ENCODE data around the gene XAGE1B.

DNA sequence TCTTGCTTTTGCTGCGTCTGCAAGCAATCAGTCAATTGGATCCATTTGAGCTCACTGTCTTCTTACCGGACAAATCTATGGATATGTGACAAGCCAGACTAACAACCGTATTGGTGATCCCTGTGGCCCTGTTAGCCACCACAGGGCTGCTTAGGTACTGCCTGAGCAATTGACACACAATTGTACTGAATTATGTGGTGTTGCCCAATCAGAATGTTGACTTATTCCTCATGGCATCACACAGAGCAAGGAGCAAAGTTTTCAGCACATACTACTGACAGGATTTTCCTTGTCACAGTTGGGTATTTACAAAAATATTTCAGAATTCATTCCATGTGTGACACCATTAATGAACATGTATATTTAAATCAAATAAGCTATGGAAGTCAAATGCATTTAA lies 41.3 kb upstream of the XAGE1B start:
- TF ChIP-seq, protein P1, sequence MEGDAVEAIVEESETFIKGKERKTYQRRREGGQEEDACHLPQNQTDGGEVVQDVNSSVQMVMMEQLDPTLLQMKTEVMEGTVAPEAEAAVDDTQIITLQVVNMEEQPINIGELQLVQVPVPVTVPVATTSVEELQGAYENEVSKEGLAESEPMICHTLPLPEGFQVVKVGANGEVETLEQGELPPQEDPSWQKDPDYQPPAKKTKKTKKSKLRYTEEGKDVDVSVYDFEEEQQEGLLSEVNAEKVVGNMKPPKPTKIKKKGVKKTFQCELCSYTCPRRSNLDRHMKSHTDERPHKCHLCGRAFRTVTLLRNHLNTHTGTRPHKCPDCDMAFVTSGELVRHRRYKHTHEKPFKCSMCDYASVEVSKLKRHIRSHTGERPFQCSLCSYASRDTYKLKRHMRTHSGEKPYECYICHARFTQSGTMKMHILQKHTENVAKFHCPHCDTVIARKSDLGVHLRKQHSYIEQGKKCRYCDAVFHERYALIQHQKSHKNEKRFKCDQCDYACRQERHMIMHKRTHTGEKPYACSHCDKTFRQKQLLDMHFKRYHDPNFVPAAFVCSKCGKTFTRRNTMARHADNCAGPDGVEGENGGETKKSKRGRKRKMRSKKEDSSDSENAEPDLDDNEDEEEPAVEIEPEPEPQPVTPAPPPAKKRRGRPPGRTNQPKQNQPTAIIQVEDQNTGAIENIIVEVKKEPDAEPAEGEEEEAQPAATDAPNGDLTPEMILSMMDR (IDR thresholded peaks at IDR 0.05) = no peak
- TF ChIP-seq POLR2AphosphoS5 (IDR thresholded peaks at IDR 0.05; ENCODE audit: low read depth, low read length) (no peak), TCF7L2 (IDR thresholded peaks at IDR 0.05; ENCODE audit: low read depth, low read length) (no peak)

Measured in Panc1 (cell line).